ENCODE measurements around the gene LRIG3.
"Not testable (repeated sequence)": the region's sequence is repeated elsewhere in the genome, so short reads cannot be mapped to it uniquely, and the experiment has no call there.

LRIG3 gene

GRCh38 chr12:58920102-58920960 is at the start of gene LRIG3:
LRIG3 (minus strand) TSS chr12:58920504; CDS start chr12:58920235, 269 bp downstream.
- peak; percentile 40 for DNase-seq

GRCh38 chr12:58969237-58969636 is 48.9 kb upstream of the LRIG3 start:
- no peak for DNase-seq

GRCh38 chr12:58967561-58967960 is 47.3 kb upstream of the LRIG3 start:
- no peak for DNase-seq

GRCh38 chr12:58966939-58967338 is 46.6 kb upstream of the LRIG3 start:
- DNase-seq = no peak

- DNase-seq = no peak
Observed at GRCh38 chr12:58965568-58965967, 45.3 kb upstream of the LRIG3 start.

- DNase-seq = no peak
Observed at GRCh38 chr12:58963844-58964243, 43.5 kb upstream of the LRIG3 start.

- no peak for DNase-seq
Observed at GRCh38 chr12:58961906-58962305, 41.6 kb upstream of the LRIG3 start.

- DNase-seq = no peak
Observed at GRCh38 chr12:58961166-58961565, 40.9 kb upstream of the LRIG3 start.

- no peak for DNase-seq
Observed at GRCh38 chr12:58959639-58960300, 39.5 kb upstream of the LRIG3 start.

- no peak for DNase-seq
Observed at GRCh38 chr12:58957298-58957697, 37.0 kb upstream of the LRIG3 start.

GRCh38 chr12:58955849-58956248 is 35.5 kb upstream of the LRIG3 start:
- DNase-seq = no peak

GRCh38 chr12:58954002-58954401 is 33.7 kb upstream of the LRIG3 start:
- DNase-seq = no peak

GRCh38 chr12:58950739-58951100 is 30.4 kb upstream of the LRIG3 start:
- DNase-seq = no peak

GRCh38 chr12:58949954-58950738 is 29.8 kb upstream of the LRIG3 start:
- DNase-seq = not testable (repeated sequence)

GRCh38 chr12:58943079-58943478 is 22.8 kb upstream of the LRIG3 start:
- no peak for DNase-seq

GRCh38 chr12:58942345-58942744 is 22.0 kb upstream of the LRIG3 start:
- no peak for DNase-seq

GRCh38 chr12:58939399-58940100 is 19.2 kb upstream of the LRIG3 start:
- DNase-seq = no peak

GRCh38 chr12:58938440-58938839 is 18.1 kb upstream of the LRIG3 start:
- DNase-seq = no peak

GRCh38 chr12:58934528-58934927 is 14.2 kb upstream of the LRIG3 start:
- DNase-seq = no peak

- no peak for DNase-seq
Observed at GRCh38 chr12:58932806-58933681, 12.7 kb upstream of the LRIG3 start.

GRCh38 chr12:58931518-58931917 is 11.2 kb upstream of the LRIG3 start:
- DNase-seq = no peak

- no peak for DNase-seq
Observed at GRCh38 chr12:58930770-58931324, 10.5 kb upstream of the LRIG3 start.
